SK-N-MC (cell line): ENCODE results near the gene TANC1.

Experiments used
- EZH2 ChIP-seq: fragments of 200-600 bp; sonication (generic); IDR thresholded peaks from one replicate; pipeline ENCODE4 v1.6.1; 2017; ENCODE audit warnings: antibody characterized with exemption
- POLR2AphosphoS5 ChIP-seq: IDR thresholded peaks from 2 replicates; pipeline ENCODE4 v1.6.1; 2012; ENCODE audit warnings: mild to moderate bottlenecking, low read depth, low read length, borderline replicate concordance

DNA sequence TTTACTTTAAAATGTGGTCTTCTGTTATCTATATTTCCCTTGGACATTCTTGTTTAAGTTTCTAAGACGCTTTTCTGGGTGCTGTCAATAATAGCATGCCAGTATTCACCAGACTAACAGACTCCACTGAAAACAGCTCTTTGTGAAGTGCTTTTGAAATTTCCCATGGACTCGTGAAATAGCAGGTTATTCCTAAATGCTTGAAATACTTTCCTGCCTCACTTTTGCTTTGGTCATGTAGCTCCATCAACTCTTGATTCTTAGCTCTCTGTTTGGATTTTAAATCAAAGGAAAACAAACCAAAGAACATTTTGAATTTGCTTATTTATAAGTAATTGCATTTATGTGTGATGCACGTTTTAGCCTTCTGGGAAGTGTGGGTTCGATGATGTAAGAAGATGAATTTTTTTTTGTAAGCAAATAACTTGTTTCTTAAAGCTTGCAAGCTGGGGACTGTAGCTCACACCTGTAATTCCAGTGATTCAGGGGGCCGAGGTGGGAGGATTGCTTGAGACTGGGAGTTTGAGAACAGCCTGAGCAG is 170.3 kb downstream of the TANC1 start:
- TF ChIP-seq POLR2AphosphoS5 (no peak), EZH2 (no peak)
